H1 (cell line): Measurements from ENCODE around the gene GABBR1. TPM values are rescaled to one million over a fixed set of nuclear protein-coding genes. Genes with fewer than 3 reads are reported as not detected.

ENCODE experiments used
- CTCF ChIA-PET: fragments of 300-600 bp; sonication (Branson Sonifier 250); formaldehyde crosslinking; loops from one replicate; lab custom pipeline; 2021; ENCODE audit not compliant: partially characterized antibody; lab: Charles Lee
- POLR2A ChIA-PET: fragments of 300-600 bp; sonication (Branson Sonifier 250); formaldehyde crosslinking; loops from one replicate; lab custom pipeline; 2021; ENCODE audit warnings: inconsistent platforms; ENCODE audit not compliant: partially characterized antibody; lab: Charles Lee
- DNase-seq, 2 experiments: peaks; one replicate each; pipeline versions ENCODE4 v3.0.0 to v3.0.0-alpha.2; 2010 to 2022; ENCODE audit warnings: low spot score in 2 of 2, low read depth in 1 of 2, mixed read lengths in 1 of 2
- FAIRE-seq: peaks from 2 replicates; lab custom pipeline; 2011; peaks lifted over from hg19 to GRCh38; lab: Jason Lieb, UNC
- H2AFZ ChIP-seq: 2 replicates; pipeline ENCODE4 v1.8.1; 2012; ENCODE audit warnings: low read length, inconsistent platforms
- H2AK5ac ChIP-seq: 2 replicates; pipeline ENCODE4 v1.6.1; 2013; ENCODE audit warnings: low read depth, low read length
- H2BK120ac ChIP-seq: replicated peaks from 2 replicates; pipeline ENCODE3; 2013; ENCODE audit warnings: low read depth, low read length, inconsistent platforms
- H2BK12ac ChIP-seq: 2 replicates; pipeline ENCODE4 v1.6.1; 2013; ENCODE audit warnings: low read depth, low read length
- H2BK15ac ChIP-seq: 2 replicates; pipeline ENCODE4 v1.6.1; 2013; ENCODE audit warnings: low read length
- H2BK20ac ChIP-seq: 2 replicates; pipeline ENCODE4 v1.6.1; 2013; ENCODE audit warnings: low read length
- H2BK5ac ChIP-seq: 2 replicates; pipeline ENCODE4 v1.6.1; 2013; ENCODE audit warnings: low read depth, low read length
- H3K14ac ChIP-seq: 2 replicates; pipeline ENCODE4 v1.6.1; 2013; ENCODE audit warnings: inconsistent platforms; ENCODE audit not compliant: insufficient read length
- H3K18ac ChIP-seq: 2 replicates; pipeline ENCODE4 v1.6.1; 2013; ENCODE audit warnings: low read length; ENCODE audit errors: extremely low read depth
- H3K23ac ChIP-seq: 2 replicates; pipeline ENCODE4 v1.6.1; 2013; ENCODE audit warnings: inconsistent platforms; ENCODE audit not compliant: insufficient read length
- H3K23me2 ChIP-seq: 2 replicates; pipeline ENCODE4 v1.6.1; 2013; ENCODE audit warnings: low read depth, low read length
- H3K27ac ChIP-seq: 2 replicates; pipeline ENCODE4 v1.6.1; 2011; ENCODE audit warnings: low read depth, low read length, inconsistent platforms
- H3K27me3 ChIP-seq, 4 experiments: replicated peaks in 1 of 4; 1 replicate in 1 of 4; 2 replicates in 3 of 4; pipeline versions ENCODE4 v1.6.1 to v1.8.1; 2011 to 2013; ENCODE audit warnings: low read length in 3 of 4, mild to moderate bottlenecking in 3 of 4, inconsistent platforms in 2 of 4, mixed read lengths in 2 of 4, moderate library complexity in 1 of 4; ENCODE audit not compliant: control insufficient read depth in 3 of 4, insufficient read depth in 3 of 4; ENCODE audit errors: extremely low read depth in 1 of 4
- H3K36me3 ChIP-seq, 4 experiments: 2 replicates each; pipeline versions ENCODE4 v1.6.1 to v1.8.1; 2011 to 2013; ENCODE audit warnings: mild to moderate bottlenecking in 4 of 4, low read length in 3 of 4, moderate library complexity in 2 of 4, control low read depth in 1 of 4, inconsistent platforms in 1 of 4; ENCODE audit not compliant: insufficient read depth in 4 of 4, control insufficient read depth in 2 of 4
- H3K4ac ChIP-seq: replicated peaks from 2 replicates; pipeline ENCODE3; 2013; ENCODE audit warnings: low read length, low read depth, mixed read lengths, inconsistent platforms; ENCODE audit not compliant: insufficient read length
- H3K4me1 ChIP-seq, 4 experiments: replicated peaks in 1 of 4; 1 replicate in 1 of 4; 2 replicates in 3 of 4; pipeline versions ENCODE4 v1.6.1 to v1.8.1; 2011 to 2013; ENCODE audit warnings: low read length in 3 of 4, inconsistent platforms in 2 of 4, mixed read lengths in 1 of 4; ENCODE audit not compliant: insufficient read depth in 4 of 4, control insufficient read depth in 3 of 4
- H3K4me2 ChIP-seq, 2 experiments: 2 replicates each; pipeline versions ENCODE4 v1.6.1 to v1.8.1; 2011 to 2013; ENCODE audit warnings: low read depth in 2 of 2, low read length in 2 of 2, control low read depth in 1 of 2, inconsistent platforms in 1 of 2, mild to moderate bottlenecking in 1 of 2; ENCODE audit not compliant: insufficient read depth in 1 of 2
- H3K4me3 ChIP-seq, 4 experiments: fragments of 200-600, 300-600 bp in 1 of 4; sonication (generic), shearing (Covaris generic), sonication (Bioruptor Twin) in 1 of 4; 2 replicates each; pipeline versions ENCODE4 v1.5.1 to v1.8.1; 2011 to 2016; ENCODE audit warnings: low read length in 4 of 4, low read depth in 3 of 4, control low read depth in 2 of 4, inconsistent platforms in 2 of 4, mild to moderate bottlenecking in 2 of 4, mixed read lengths in 1 of 4, moderate library complexity in 1 of 4; ENCODE audit not compliant: insufficient read depth in 2 of 4; ENCODE audit errors: extremely low read depth in 1 of 4
- H3K56ac ChIP-seq: replicated peaks from 2 replicates; pipeline ENCODE3; 2013; ENCODE audit warnings: low read depth, mild to moderate bottlenecking, mixed read lengths, low read length, inconsistent platforms; ENCODE audit not compliant: insufficient read length
- H3K79me1 ChIP-seq: 2 replicates; pipeline ENCODE4 v1.6.1; 2013; ENCODE audit warnings: low read depth, low read length, control low read depth
- H3K79me2 ChIP-seq, 2 experiments: 2 replicates each; pipeline versions ENCODE4 v1.6.1 to v1.8.1; 2012 to 2013; ENCODE audit warnings: low read length in 2 of 2, mild to moderate bottlenecking in 2 of 2, inconsistent platforms in 1 of 2; ENCODE audit not compliant: insufficient read depth in 2 of 2, control insufficient read depth in 1 of 2
- H3K9ac ChIP-seq, 4 experiments: replicated peaks in 1 of 4; 1 replicate in 1 of 4; 2 replicates in 3 of 4; pipeline versions ENCODE4 v1.6.1 to v1.8.1; 2011 to 2013; ENCODE audit warnings: low read depth in 3 of 4, low read length in 3 of 4, control low read depth in 2 of 4, mild to moderate bottlenecking in 2 of 4, moderate library complexity in 2 of 4, inconsistent platforms in 1 of 4; ENCODE audit errors: extremely low read depth in 1 of 4
- H3K9me3 ChIP-seq, 2 experiments: 2 replicates each; pipeline versions ENCODE4 v1.6.1 to v1.8.1; 2012 to 2013; ENCODE audit warnings: mild to moderate bottlenecking in 2 of 2, moderate library complexity in 2 of 2, control low read depth in 1 of 2, inconsistent platforms in 1 of 2, low read depth in 1 of 2, low read length in 1 of 2, mixed read lengths in 1 of 2; ENCODE audit not compliant: insufficient read depth in 2 of 2
- H4K20me1 ChIP-seq, 2 experiments: replicated peaks in 1 of 2; 2 replicates each; pipeline versions ENCODE3 to v1.8.1; 2011 to 2013; ENCODE audit warnings: inconsistent platforms in 2 of 2, low read length in 2 of 2, mild to moderate bottlenecking in 1 of 2; ENCODE audit not compliant: insufficient read depth in 2 of 2, control insufficient read depth in 1 of 2
- H4K5ac ChIP-seq: 2 replicates; pipeline ENCODE4 v1.6.1; 2013; ENCODE audit warnings: low read length, low read depth, mixed read lengths, inconsistent platforms; ENCODE audit not compliant: insufficient read length
- H4K8ac ChIP-seq: 2 replicates; pipeline ENCODE4 v1.8.0; 2013; ENCODE audit warnings: mild to moderate bottlenecking, moderate library complexity, low read length, inconsistent platforms; ENCODE audit not compliant: insufficient read depth; ENCODE audit errors: extremely low read depth
- H4K91ac ChIP-seq: replicated peaks from 2 replicates; pipeline ENCODE3; 2013; ENCODE audit warnings: low read length, mixed read lengths, inconsistent platforms; ENCODE audit not compliant: insufficient read length
- ATF3 ChIP-seq: IDR thresholded peaks from 2 replicates; pipeline ENCODE4 v1.6.1; 2011; ENCODE audit warnings: low read depth, mild to moderate bottlenecking, low read length; ENCODE audit not compliant: insufficient read depth
- EP300 ChIP-seq, 2 experiments: IDR thresholded peaks; 1 replicate in 1 of 2; 2 replicates in 1 of 2; pipeline ENCODE4 v1.6.1; 2011 to 2012; ENCODE audit warnings: low read depth in 2 of 2, low read length in 2 of 2, mild to moderate bottlenecking in 2 of 2, borderline replicate concordance in 1 of 2, inconsistent platforms in 1 of 2, moderate library complexity in 1 of 2
- KDM5A ChIP-seq: fragments of 200-600 bp; IDR thresholded peaks from 2 replicates; pipeline ENCODE4 v1.7.1; 2012; ENCODE audit warnings: mild to moderate bottlenecking, low read length, inconsistent platforms, mixed read lengths
- MAX ChIP-seq: IDR thresholded peaks from 2 replicates; pipeline ENCODE4 v1.6.1; 2012; ENCODE audit warnings: inconsistent platforms
- NRF1 ChIP-seq: IDR thresholded peaks from 2 replicates; pipeline ENCODE4 v1.6.1; 2011; ENCODE audit warnings: mild to moderate bottlenecking, low read depth, low read length, improper control_type of control experiment
- POLR2A ChIP-seq, 2 experiments: IDR thresholded peaks; 1 replicate in 1 of 2; 2 replicates in 1 of 2; pipeline ENCODE4 v1.6.1; 2011; ENCODE audit warnings: low read depth in 2 of 2, low read length in 2 of 2, mild to moderate bottlenecking in 2 of 2; ENCODE audit errors: control extremely low read depth in 1 of 2
- POU5F1 ChIP-seq: IDR thresholded peaks from 2 replicates; pipeline ENCODE4 v1.6.1; 2011; ENCODE audit warnings: low read depth, mild to moderate bottlenecking, low read length, moderate library complexity
- USF2 ChIP-seq: IDR thresholded peaks from 2 replicates; pipeline ENCODE4 v1.6.1; 2011; ENCODE audit warnings: low read length, improper control_type of control experiment
- WGBS, 2 experiments: shearing (Covaris generic) in 1 of 2; methylation state at CpG; one replicate each; pipeline versions ENCODE4 v1.1.6 to v1.1.7; 2013 to 2015; ENCODE audit warnings: low lambda C conversion rate in 2 of 2, mixed read lengths in 2 of 2, inconsistent platforms in 1 of 2, low coverage in 1 of 2, missing lambda C conversion rate in 1 of 2; ENCODE audit not compliant: insufficient replicate concordance in 2 of 2, insufficient coverage in 1 of 2, insufficient read length in 1 of 2; ENCODE audit errors: extremely low coverage in 1 of 2, missing lambda C conversion rate in 1 of 2; 5-methylcytosine and 5-hydroxymethylcytosine counted together
- polyA plus RNA-seq, 7 experiments: library from polyadenylated mRNA; depleted of rRNA in 3 of 7; stranded (reverse) in 5 of 7; unstranded in 2 of 7; fragments of >200 nt in 5 of 7; fragments of 200-250 nt in 2 of 7; gene quantifications; 1 replicate in 5 of 7; 2 replicates in 1 of 7; 4 replicates in 1 of 7; pipeline versions ENCODE4 v1.2.1 to v1.2.3, GENCODE V29; 2011 to 2013; ENCODE audit warnings: missing spikeins in 2 of 7, mixed read lengths in 2 of 7
- total RNA-seq: library from RNA; stranded (reverse); fragmentation: NEBNext Ultra II Directional; extraction: Animal tissue kit (Norgen Biotek cat#: 25700); gene quantifications from 2 replicates; pipeline ENCODE4 v1.2.1, GENCODE V29; 2021

Gene GABBR1
- total and polyA plus RNA-seq, 2 of the 8 experiments (the other 6 are each of a cell fraction or from before 2014, with no cell fraction given): 75.9 to 78.3 TPM

- H3K27me3 ChIP-seq: no peaks in the 10 kb centered on the region
- FAIRE-seq: peak; percentile 92
- no peaks in the 10 kb centered on the region for H3K36me3 ChIP-seq
- H3K23ac ChIP-seq: no peak overlapping the region
- H2BK5ac ChIP-seq: peak overlapping the region; percentile 64; the same call in 1 of the 2 replicates
- peak overlapping the region; percentile 63; the same call in 1 of the 2 replicates for H2BK20ac ChIP-seq
- H4K5ac ChIP-seq: peak overlapping the region; percentile 69
- no peaks in the 10 kb centered on the region for H3K79me1 ChIP-seq
- peak overlapping the region; percentile 94 for H2AFZ ChIP-seq
- H3K4me3 ChIP-seq: peak overlapping the region; percentile 29 to 66 (median 56); a peak in 7 of 8 replicates
- peak overlapping the region; percentile 7 for H2BK120ac ChIP-seq
- no peaks in the 10 kb centered on the region for H3K79me2 ChIP-seq
- H4K20me1 ChIP-seq: no peaks in the 10 kb centered on the region
- H2AK5ac ChIP-seq: no peak overlapping the region
- H3K56ac ChIP-seq: no peak overlapping the region
- no peak overlapping the region for H3K14ac ChIP-seq
- ChIA-PET CTCF (interaction anchor here (0.6 to 33.1 kb wide), 24 partner anchors 6 to 1907 kb away, joined by 3 to 658 read pairs (median 5); partner anchors contain the start of genes GABBR1, MOG and ZFP57), POLR2A (interaction anchor here (0.7 to 7.7 kb wide), 15 partner anchors 11 to 107 kb away, joined by 3 to 78 read pairs (median 4); partner anchors contain the start of gene GABBR1)
- H3K4me2 ChIP-seq: peak overlapping the region; percentile 73 to 86
- no peaks in the 10 kb centered on the region for H3K23me2 ChIP-seq
- no peak overlapping the region for H4K91ac ChIP-seq
- peaks cover 3 to 17% (median 10%) of the 10 kb centered on the region in 4 experiments; a peak in 6 of 7 replicates for H3K4me1 ChIP-seq
- H2BK15ac ChIP-seq: no peak overlapping the region
- H3K4ac ChIP-seq: no peak overlapping the region
- H3K9me3 ChIP-seq: no peaks in the 10 kb centered on the region
- peak; percentile 94 to 99 for DNase-seq
- peak overlapping the region; percentile 69; the same call in 1 of the 2 replicates for H3K27ac ChIP-seq
- H4K8ac ChIP-seq: no peak overlapping the region
- 10% methylated on average over 33 of the region's 33 CpGs; no CpG with 5 or more reads in 1 of the 2 experiments for WGBS, 2 experiments
- no peak overlapping the region; the same call in 1 of the 2 replicates for H2BK12ac ChIP-seq
- H3K9ac ChIP-seq: peak overlapping the region in 2 of 4 experiments; percentile 44 to 46; a peak in 4 of 7 replicates
- H3K18ac ChIP-seq: peak overlapping the region; percentile 5; the same call in 1 of the 2 replicates
- no peak for TF ChIP-seq EP300 (IDR thresholded peaks at IDR 0.05; ENCODE audit: borderline replicate concordance in 1 of 2, low read depth in 2 of 2, low read length in 2 of 2)
- no peak for TF ChIP-seq ATF3
- peak; percentile 55 for TF ChIP-seq MAX
- no peak for TF ChIP-seq POU5F1
- TF ChIP-seq KDM5A: peak; percentile 38; the same call in 1 of the 2 replicates
- TF ChIP-seq USF2: no peak
- TF ChIP-seq POLR2A (IDR thresholded peaks at IDR 0.05; ENCODE audit: control extremely low read depth in 1 of 2, low read depth in 2 of 2, low read length in 2 of 2): peak in 1 of 2 experiments; percentile 93; a peak in 2 of 3 replicates
- no peak for TF ChIP-seq NRF1
These were observed 17.0 kb upstream of the GABBR1 start for GRCh38 chr6:29649701-29650673.
